ENCODE results near the gene SMAD7. TPM values are rescaled to one million over a fixed set of nuclear protein-coding genes. Genes with fewer than 3 reads are reported as not detected.
A peak's percentile ranks its signal among the peaks of the same experiment; 100 is the strongest.

Gene SMAD7
- 10 to 100 TPM; 23.8 to 24.1 TPM for total RNA-seq

DNA sequence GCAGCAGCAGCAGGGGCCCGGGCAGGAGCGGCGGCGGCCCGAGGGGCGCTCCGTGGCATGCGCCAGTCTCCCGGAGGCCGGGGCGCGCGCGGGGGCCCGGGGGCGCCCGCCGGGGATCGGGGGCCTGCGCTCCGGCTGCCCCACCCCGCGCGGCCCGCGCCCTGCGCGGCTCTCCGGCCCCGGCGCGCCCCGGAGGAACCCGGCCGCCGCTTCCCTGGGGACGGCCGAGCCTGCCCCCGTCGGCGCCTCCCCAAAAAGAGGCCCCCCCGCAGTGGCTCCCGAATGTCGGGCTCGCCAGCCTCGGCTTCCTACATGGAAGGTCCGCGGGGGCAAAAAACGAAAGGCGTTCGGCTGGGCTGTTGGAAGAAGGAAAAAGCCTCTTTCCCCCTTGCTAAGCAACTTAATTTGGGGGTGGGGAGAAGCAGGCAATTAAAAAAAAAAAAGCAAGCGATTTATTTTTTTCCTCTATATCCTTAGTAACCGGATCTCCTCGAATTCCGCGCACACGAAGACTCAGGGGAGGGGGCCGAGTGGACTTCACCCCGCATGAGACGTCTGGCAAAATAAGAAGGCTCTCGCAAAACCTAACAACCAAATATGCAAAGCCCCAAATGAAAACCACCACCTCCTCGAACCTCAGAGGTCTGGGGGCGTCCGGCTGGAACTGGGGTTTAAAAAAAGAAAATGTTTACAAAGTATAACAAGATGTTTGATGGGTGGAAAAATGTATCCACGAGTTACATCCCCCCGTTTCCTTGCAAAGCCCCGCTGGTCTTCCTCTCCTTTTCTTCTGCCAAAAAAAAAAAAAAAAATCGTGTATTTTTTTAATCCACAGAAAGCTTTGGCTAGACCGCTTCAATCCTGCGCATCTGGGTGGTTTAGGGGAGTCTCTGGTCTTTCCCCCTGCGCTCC is at the start of gene SMAD7:
TSS of gene SMAD7 (minus strand) at position 430 of the 912 bp plus-strand sequence. CDS start 541 bp downstream, outside the sequence.
- no peak for DNase-seq
- ChIA-PET POLR2A (interaction anchor here (0.6 to 2.9 kb wide), 6 partner anchors 10 to 92 kb away, joined by 3 to 14 read pairs (median 3); no protein-coding TSS in a partner anchor), CTCF (interaction anchor here (0.7 to 3.1 kb wide), 5 partner anchors 9 to 173 kb away, joined by 3 to 17 read pairs (median 3); no protein-coding TSS in a partner anchor)
- Mint-ChIP-seq H3K9me3 (ENCODE audit: insufficient read depth) (no peaks in the 10 kb centered on the region), H3K27me3 (ENCODE audit: low read depth) (peaks cover 4% of the 10 kb centered on the region), H3K4me1 (ENCODE audit: low read depth) (peaks cover 41% of the 10 kb centered on the region), H3K4me3 (peak within 1 kb of the TSS; percentile 100), H3K36me3 (ENCODE audit: low read depth) (peaks cover 41% of the 10 kb centered on the region), H3K27ac (peak within 1 kb of the TSS; percentile 89)
- no peak for ATAC-seq

DNA sequence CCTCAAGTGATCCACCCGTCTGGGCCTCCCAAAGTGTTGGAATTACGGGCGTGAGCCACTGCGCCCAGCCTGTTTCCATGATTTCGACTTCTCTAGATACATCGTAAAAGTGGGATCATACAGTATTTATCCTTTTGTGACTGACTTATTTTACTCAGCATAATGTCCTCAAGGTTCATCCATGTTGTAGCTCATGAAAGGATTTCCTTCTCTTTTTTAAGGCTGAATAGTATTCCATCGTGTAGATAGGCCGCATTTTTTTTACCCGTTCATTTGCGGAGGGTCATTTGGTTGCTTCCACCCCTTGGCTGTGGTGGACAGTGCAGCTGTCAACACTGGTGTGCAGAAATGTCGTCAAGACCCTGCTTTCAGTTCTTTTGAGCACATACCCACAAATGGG is 48.8 kb upstream of the SMAD7 start:
- Mint-ChIP-seq H3K4me3 (no peak overlapping the region), H3K27me3 (ENCODE audit: low read depth) (peaks cover 8% of the 10 kb centered on the region), H3K4me1 (ENCODE audit: low read depth) (peaks cover 11% of the 10 kb centered on the region), H3K27ac (no peak overlapping the region), H3K9me3 (ENCODE audit: insufficient read depth) (no peaks in the 10 kb centered on the region), H3K36me3 (ENCODE audit: low read depth) (no peaks in the 10 kb centered on the region)
- CTCF ChIA-PET = no interaction called here
- POLR2A ChIA-PET = no interaction called here
- ATAC-seq (no peak), DNase-seq (no peak)

GRCh38 chr18:48997985-48998831 is 47.4 kb upstream of the SMAD7 start:
- DNase-seq (no peak), ATAC-seq (no peak)
- Mint-ChIP-seq H3K27me3 (ENCODE audit: low read depth) (peaks cover 7% of the 10 kb centered on the region), H3K4me1 (ENCODE audit: low read depth) (peaks cover 11% of the 10 kb centered on the region), H3K27ac (no peak overlapping the region), H3K36me3 (ENCODE audit: low read depth) (no peaks in the 10 kb centered on the region), H3K9me3 (ENCODE audit: insufficient read depth) (no peaks in the 10 kb centered on the region), H3K4me3 (no peak overlapping the region)
- ChIA-PET CTCF (no interaction called here), POLR2A (interaction anchor here (1.2 kb wide), 1 partner anchor 220 kb away, joined by 3 read pairs; no protein-coding TSS in a partner anchor)

DNA sequence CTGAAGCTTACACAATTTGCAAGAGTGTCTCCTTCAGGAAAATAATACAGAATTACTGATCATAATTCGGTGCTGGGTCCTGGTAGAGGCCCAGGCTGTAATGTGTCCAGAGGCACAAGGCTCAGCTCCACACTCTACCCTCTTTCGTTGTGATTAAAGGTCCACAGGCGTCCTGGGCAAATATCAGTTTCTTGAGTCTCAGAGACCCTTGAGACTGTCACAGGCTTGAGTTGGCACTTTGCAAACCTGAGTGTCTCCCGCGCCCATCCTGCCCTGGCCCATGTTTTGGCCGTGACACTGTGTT is 46.9 kb upstream of the SMAD7 start:
- H3K27ac Mint-ChIP-seq = no peak overlapping the region
- peaks cover 11% of the 10 kb centered on the region for H3K4me1 Mint-ChIP-seq (ENCODE audit: low read depth)
- POLR2A ChIA-PET = interaction anchor here (1.2 kb wide), 1 partner anchor 220 kb away, joined by 3 read pairs; no protein-coding TSS in a partner anchor
- peaks cover 10% of the 10 kb centered on the region for H3K27me3 Mint-ChIP-seq (ENCODE audit: low read depth)
- H3K4me3 Mint-ChIP-seq = no peak overlapping the region
- H3K9me3 Mint-ChIP-seq (ENCODE audit: insufficient read depth) = no peaks in the 10 kb centered on the region
- H3K36me3 Mint-ChIP-seq (ENCODE audit: low read depth) = no peaks in the 10 kb centered on the region
- DNase-seq = no peak
- no peak for ATAC-seq
- CTCF ChIA-PET = interaction anchor here (0.6 to 1.2 kb wide), 4 partner anchors 41 to 338 kb away, joined by 3 to 4 read pairs (median 3); no protein-coding TSS in a partner anchor

DNA sequence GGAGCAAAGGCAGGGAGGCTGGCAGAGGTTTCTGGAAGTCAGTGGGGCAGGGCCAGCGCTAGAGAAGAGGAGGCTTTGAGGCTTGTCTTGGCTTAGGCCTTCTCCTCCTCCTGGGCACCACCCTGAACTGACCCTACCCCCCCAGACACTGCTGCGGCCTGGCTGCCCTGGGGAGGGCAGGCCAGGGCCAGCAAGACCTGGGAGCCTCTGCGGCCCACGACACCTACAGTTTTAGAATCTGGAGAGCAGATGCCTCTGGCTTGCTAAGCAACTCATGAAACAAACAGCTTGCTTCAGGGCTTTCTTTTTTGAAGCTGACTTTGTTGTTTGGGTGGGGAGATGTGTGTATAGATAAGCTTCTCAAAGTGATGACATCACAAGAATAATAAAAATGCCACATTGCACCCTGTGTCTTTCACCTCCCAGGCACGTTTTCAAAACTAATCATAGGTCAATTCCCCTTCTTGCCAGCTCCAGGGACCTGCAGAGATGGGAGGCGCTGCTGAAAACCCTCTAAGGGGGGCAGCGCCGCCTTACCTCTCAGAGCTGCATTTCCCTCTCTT is 46.2 kb upstream of the SMAD7 start:
- no peak overlapping the region for H3K27ac Mint-ChIP-seq
- H3K27me3 Mint-ChIP-seq (ENCODE audit: low read depth) = peaks cover 10% of the 10 kb centered on the region
- CTCF ChIA-PET = interaction anchor here (0.6 to 1.2 kb wide), 5 partner anchors 34 to 339 kb away, joined by 3 to 4 read pairs (median 3); no protein-coding TSS in a partner anchor
- POLR2A ChIA-PET = interaction anchor here (1.2 kb wide), 1 partner anchor 219 kb away, joined by 3 read pairs; no protein-coding TSS in a partner anchor
- H3K9me3 Mint-ChIP-seq (ENCODE audit: insufficient read depth) = no peaks in the 10 kb centered on the region
- no peaks in the 10 kb centered on the region for H3K36me3 Mint-ChIP-seq (ENCODE audit: low read depth)
- peaks cover 11% of the 10 kb centered on the region for H3K4me1 Mint-ChIP-seq (ENCODE audit: low read depth)
- ATAC-seq = peak; percentile 73
- no peak overlapping the region for H3K4me3 Mint-ChIP-seq
- DNase-seq = peak; percentile 42

DNA sequence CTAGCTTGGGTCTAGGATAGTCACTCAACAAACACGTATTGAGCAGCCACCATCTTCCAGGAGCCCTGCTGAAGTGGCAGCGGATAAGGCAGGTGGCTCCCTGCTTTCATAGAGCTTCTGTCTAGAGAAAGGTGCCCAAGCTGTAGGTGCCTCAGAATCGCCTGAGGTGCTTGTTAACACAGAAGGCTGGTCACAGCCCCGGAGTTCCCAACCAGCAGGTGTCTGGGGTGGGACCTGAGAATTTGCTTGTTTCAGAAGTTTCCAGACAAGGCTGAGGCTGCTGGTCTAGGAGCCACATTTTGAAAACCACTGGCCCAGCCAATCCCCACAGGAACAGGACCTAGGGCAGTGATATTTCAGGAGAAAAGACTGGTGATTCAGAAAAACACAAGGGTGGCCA is 45.3 kb upstream of the SMAD7 start:
- Mint-ChIP-seq H3K27ac (no peak overlapping the region), H3K36me3 (ENCODE audit: low read depth) (no peaks in the 10 kb centered on the region), H3K27me3 (ENCODE audit: low read depth) (peaks cover 8% of the 10 kb centered on the region), H3K4me3 (no peak overlapping the region), H3K4me1 (ENCODE audit: low read depth) (peaks cover 11% of the 10 kb centered on the region), H3K9me3 (ENCODE audit: insufficient read depth) (no peaks in the 10 kb centered on the region)
- no peak for DNase-seq
- ChIA-PET CTCF (no interaction called here), POLR2A (no interaction called here)
- no peak for ATAC-seq

GRCh38 chr18:48994926-48995835 is 44.4 kb upstream of the SMAD7 start:
- ATAC-seq (no peak), DNase-seq (no peak)
- H3K9me3 Mint-ChIP-seq (ENCODE audit: insufficient read depth) = no peaks in the 10 kb centered on the region
- H3K4me3 Mint-ChIP-seq = no peak overlapping the region
- peaks cover 11% of the 10 kb centered on the region for H3K4me1 Mint-ChIP-seq (ENCODE audit: low read depth)
- POLR2A ChIA-PET = no interaction called here
- H3K36me3 Mint-ChIP-seq (ENCODE audit: low read depth) = no peaks in the 10 kb centered on the region
- H3K27me3 Mint-ChIP-seq (ENCODE audit: low read depth) = peaks cover 8% of the 10 kb centered on the region
- H3K27ac Mint-ChIP-seq = no peak overlapping the region
- CTCF ChIA-PET = no interaction called here

DNA sequence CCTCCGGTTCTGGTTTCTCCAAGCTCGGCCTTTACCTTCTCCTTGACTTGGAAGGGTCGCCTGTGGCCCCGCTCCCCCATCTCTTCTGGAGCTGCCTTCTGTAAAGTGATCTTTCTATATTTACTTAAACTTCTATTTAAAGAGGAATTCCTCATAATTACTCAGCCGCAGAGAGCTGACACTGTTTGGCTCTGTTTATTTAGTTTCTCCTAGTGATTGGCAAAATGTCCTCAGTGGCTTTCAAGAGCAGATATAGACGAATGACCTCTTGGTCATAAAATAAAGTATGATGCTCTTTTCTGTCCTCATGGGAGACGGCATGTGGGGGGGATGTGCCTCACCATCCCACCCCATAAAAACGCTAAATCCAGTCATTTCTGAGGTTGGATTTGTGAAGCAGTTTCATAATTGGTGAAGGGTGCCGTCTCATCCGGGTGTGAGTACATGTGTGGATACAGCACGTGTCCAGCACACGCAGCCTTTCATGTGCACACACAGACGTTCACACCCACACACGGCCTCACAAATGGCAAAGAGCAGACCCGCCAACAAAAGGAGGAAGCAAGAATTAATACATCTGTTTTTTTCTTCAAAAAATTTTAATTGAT is 43.4 kb upstream of the SMAD7 start:
- DNase-seq (no peak), ATAC-seq (no peak)
- Mint-ChIP-seq H3K36me3 (ENCODE audit: low read depth) (no peaks in the 10 kb centered on the region), H3K9me3 (ENCODE audit: insufficient read depth) (no peaks in the 10 kb centered on the region), H3K4me1 (ENCODE audit: low read depth) (peaks cover 11% of the 10 kb centered on the region), H3K27me3 (ENCODE audit: low read depth) (peaks cover 8% of the 10 kb centered on the region), H3K4me3 (no peak overlapping the region), H3K27ac (no peak overlapping the region)
- CTCF ChIA-PET = no interaction called here
- POLR2A ChIA-PET = no interaction called here

GRCh38 chr18:48993586-48993985 is 42.8 kb upstream of the SMAD7 start:
- ChIA-PET CTCF (no interaction called here), POLR2A (no interaction called here)
- H3K4me1 Mint-ChIP-seq (ENCODE audit: low read depth) = peaks cover 11% of the 10 kb centered on the region
- ATAC-seq = no peak
- no peaks in the 10 kb centered on the region for H3K36me3 Mint-ChIP-seq (ENCODE audit: low read depth)
- no peak overlapping the region for H3K27ac Mint-ChIP-seq
- H3K9me3 Mint-ChIP-seq (ENCODE audit: insufficient read depth) = no peaks in the 10 kb centered on the region
- DNase-seq = no peak
- no peak overlapping the region for H3K4me3 Mint-ChIP-seq
- H3K27me3 Mint-ChIP-seq (ENCODE audit: low read depth) = peaks cover 8% of the 10 kb centered on the region

DNA sequence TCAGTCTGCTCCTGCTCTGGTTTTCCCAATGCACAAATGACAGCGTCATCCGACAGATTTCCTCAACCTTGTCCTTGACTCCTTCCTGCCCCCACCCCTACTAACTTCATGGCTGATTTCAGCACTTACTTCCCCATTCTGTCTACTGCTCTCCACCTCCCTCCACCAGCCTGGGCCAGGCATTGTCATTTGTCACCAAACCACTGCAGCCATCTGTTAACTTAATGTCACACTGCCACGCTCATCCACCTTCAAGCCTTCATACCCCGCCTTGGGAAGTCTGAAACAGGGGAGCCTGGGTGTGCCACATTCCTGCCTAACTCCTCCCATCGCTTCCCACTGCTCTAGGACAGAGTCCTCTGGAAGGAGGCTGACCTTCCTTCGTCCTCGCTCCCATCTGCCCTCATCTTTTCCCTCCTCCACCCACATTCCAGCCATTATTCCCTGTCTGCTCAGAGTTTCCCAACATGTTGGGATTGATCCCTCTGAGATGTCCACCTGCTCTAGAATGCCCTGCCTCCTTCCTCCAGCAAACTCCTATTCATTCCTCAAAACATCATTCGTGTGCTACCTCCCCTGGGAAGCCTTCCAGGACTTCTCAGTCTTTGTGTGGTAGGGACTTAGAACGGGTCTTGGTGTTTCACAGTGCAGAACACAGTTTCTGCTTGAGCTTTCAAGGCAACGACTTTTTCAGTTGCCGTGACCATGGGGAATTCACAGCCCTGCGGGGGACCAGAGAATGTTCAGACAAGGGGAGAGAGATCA is 42.2 kb upstream of the SMAD7 start:
- no peak for DNase-seq
- Mint-ChIP-seq H3K9me3 (ENCODE audit: insufficient read depth) (no peaks in the 10 kb centered on the region), H3K27me3 (ENCODE audit: low read depth) (peaks cover 8% of the 10 kb centered on the region), H3K4me3 (no peak overlapping the region), H3K27ac (no peak overlapping the region), H3K4me1 (ENCODE audit: low read depth) (peaks cover 11% of the 10 kb centered on the region), H3K36me3 (ENCODE audit: low read depth) (no peaks in the 10 kb centered on the region)
- no peak for ATAC-seq
- POLR2A ChIA-PET = no interaction called here
- CTCF ChIA-PET = no interaction called here
